K562 (cell line): ENCODE data around the gene UNC50. TPM values are rescaled to one million over a fixed set of nuclear protein-coding genes. Genes with fewer than 3 reads are reported as not detected.

Experiments used
- ASH1L ChIP-seq: fragments of 450-650 bp; IDR thresholded peaks from 2 replicates; pipeline ENCODE4 v1.6.1; 2018; ENCODE audit warnings: borderline replicate concordance, mild to moderate bottlenecking, low read depth; ENCODE audit not compliant: partially characterized antibody
- BACH1 ChIP-seq: fragments of 200-800 bp; sonication (Bioruptor generic); IDR thresholded peaks from 2 replicates; pipeline ENCODE4 v1.6.1; 2016; ENCODE audit warnings: missing genetic modification characterization, missing compliant biosample characterization
- BCOR ChIP-seq: fragments of 450-650 bp; IDR thresholded peaks from 2 replicates; pipeline ENCODE4 v1.6.1; 2016
- COPS2 ChIP-seq: fragments of 450-650 bp; conservative IDR thresholded peaks from 2 replicates; pipeline ENCODE4 v1.6.1; 2016; ENCODE audit warnings: mild to moderate bottlenecking, moderate library complexity
- CXXC5 ChIP-seq: fragments of 250-450 bp; sonication (Bioruptor Pico); IDR thresholded peaks from 2 replicates; pipeline ENCODE4 v1.8.0; 2022; ENCODE audit warnings: inconsistent platforms, mild to moderate bottlenecking, moderate library complexity
- EZH2 ChIP-seq: IDR thresholded peaks from 2 replicates; pipeline ENCODE4 v1.6.1; 2012; ENCODE audit warnings: low read depth, mild to moderate bottlenecking, inconsistent platforms, low read length, borderline replicate concordance
- FOXA1 ChIP-seq: fragments of 450-650 bp; IDR thresholded peaks from 2 replicates; pipeline ENCODE4 v1.6.1; 2016; ENCODE audit warnings: mild to moderate bottlenecking, borderline replicate concordance
- FOXK2 ChIP-seq, 2 experiments: fragments of 450-650 bp; IDR thresholded peaks in 1 of 2; conservative IDR thresholded peaks in 1 of 2; 2 replicates each; pipeline ENCODE4 v1.6.1; 2016; ENCODE audit warnings: low read depth in 2 of 2, mild to moderate bottlenecking in 1 of 2
- GATAD2B ChIP-seq: fragments of 450-650 bp; IDR thresholded peaks from 2 replicates; pipeline ENCODE4 v1.6.1; 2017; ENCODE audit warnings: mild to moderate bottlenecking, borderline replicate concordance
- HDAC2 ChIP-seq: fragments of 450-650 bp; IDR thresholded peaks from 2 replicates; pipeline ENCODE4 v1.6.1; 2016; ENCODE audit warnings: mild to moderate bottlenecking
- HNRNPK ChIP-seq: fragments of 200-400 bp; formaldehyde crosslinking; IDR thresholded peaks from one replicate; pipeline ENCODE4 v1.6.1; 2018; ENCODE audit warnings: mild to moderate bottlenecking, low read depth, low read length; ENCODE audit not compliant: poor library complexity, severe bottlenecking
- JUNB ChIP-seq: fragments of 450-650 bp; formaldehyde crosslinking; conservative IDR thresholded peaks from 2 replicates; pipeline ENCODE4 v1.4.0; 2020; ENCODE audit warnings: mild to moderate bottlenecking
- LARP7 ChIP-seq: fragments of 450-650 bp; IDR thresholded peaks from 2 replicates; pipeline ENCODE4 v1.6.1; 2016
- LEF1 ChIP-seq: fragments of 450-650 bp; IDR thresholded peaks from 2 replicates; pipeline ENCODE4 v1.6.1; 2016; ENCODE audit warnings: mild to moderate bottlenecking
- MEF2A ChIP-seq: IDR thresholded peaks from 2 replicates; pipeline ENCODE4 v1.6.1; 2011; ENCODE audit warnings: low read depth, mild to moderate bottlenecking, low read length, moderate library complexity; ENCODE audit not compliant: control insufficient read depth
- OTX1 ChIP-seq: fragments of 450-650 bp; formaldehyde crosslinking; IDR thresholded peaks from 2 replicates; pipeline ENCODE4 v1.4.0; 2022; ENCODE audit warnings: mild to moderate bottlenecking
- RAD51 ChIP-seq: fragments of 450-650 bp; IDR thresholded peaks from 2 replicates; pipeline ENCODE4 v1.7.1; 2016; ENCODE audit warnings: low read depth, mild to moderate bottlenecking, borderline replicate concordance
- SMC3 ChIP-seq: conservative IDR thresholded peaks from 2 replicates; pipeline ENCODE4 v1.6.1; 2011; ENCODE audit warnings: low read depth, low read length, improper control_type of control experiment; ENCODE audit not compliant: insufficient read depth
- SPI1 ChIP-seq: IDR thresholded peaks from 2 replicates; pipeline ENCODE4 v1.6.1; 2011; ENCODE audit warnings: low read depth, low read length, control low read depth, borderline replicate concordance
- TEAD1 ChIP-seq, 2 experiments: fragments of 450-650 bp in 1 of 2; sonication (generic) in 1 of 2; formaldehyde crosslinking; IDR thresholded peaks; 2 replicates each; pipeline versions ENCODE4 v1.4.0 to v1.8.0; 2020 to 2022; ENCODE audit warnings: mild to moderate bottlenecking in 2 of 2, missing genetic modification reagents in 1 of 2
- TSC22D4 ChIP-seq: fragments of 450-650 bp; IDR thresholded peaks from 2 replicates; pipeline ENCODE4 v1.6.1; 2016; ENCODE audit warnings: missing genetic modification characterization, missing biosample characterization, control low read depth
- ZHX1 ChIP-seq: fragments of 150-350 bp; conservative IDR thresholded peaks from 2 replicates; pipeline ENCODE4 v1.6.1; 2014; ENCODE audit warnings: low read length
- ZNF121 ChIP-seq: sonication (generic); formaldehyde crosslinking; conservative IDR thresholded peaks from 2 replicates; pipeline ENCODE4 v1.8.0; 2022; ENCODE audit warnings: missing genetic modification reagents
- ZNF134 ChIP-seq: fragments of 250-450 bp; sonication (Bioruptor Pico); conservative IDR thresholded peaks from 2 replicates; pipeline ENCODE4 v1.4.0; 2020
- ZNF146 ChIP-seq: IDR thresholded peaks from one replicate; pipeline ENCODE4 v1.6.1; 2018; ENCODE audit warnings: missing compliant biosample characterization; ENCODE audit not compliant: unreplicated experiment
- ZNF263 ChIP-seq: sonication (generic); formaldehyde crosslinking; IDR thresholded peaks from 2 replicates; pipeline ENCODE4 v1.8.0; 2022; ENCODE audit warnings: mild to moderate bottlenecking, missing genetic modification reagents, borderline replicate concordance
- ZNF507 ChIP-seq: conservative IDR thresholded peaks from 2 replicates; pipeline ENCODE4 v1.6.1; 2017; ENCODE audit warnings: missing genetic modification characterization, missing compliant biosample characterization
- ZSCAN29 ChIP-seq: fragments of 450-650 bp; IDR thresholded peaks from 2 replicates; pipeline ENCODE4 v1.6.1; 2017
- polyA plus RNA-seq, 8 experiments: library from polyadenylated mRNA; depleted of rRNA in 4 of 8; stranded (reverse) in 5 of 8; unstranded in 3 of 8; fragments of >200 nt; fragmentation: Nextera tagmentation in 2 of 8; fragmentation: Illumina TruSeq in 1 of 8; extraction: Ambion mirVana in 2 of 8; extraction: Trizol in 1 of 8; gene quantifications; 2 replicates each; pipeline versions ENCODE4 v1.2.1 to v1.2.3, GENCODE V29; 2011 to 2014; ENCODE audit warnings: inconsistent platforms in 1 of 8, missing spikeins in 1 of 8
- total RNA-seq, 7 experiments: library from RNA; depleted of rRNA in 6 of 7; stranded (reverse); fragments of >200 nt in 6 of 7; fragmentation: Illumina TruSeq in 2 of 7; extraction: Trizol in 2 of 7; gene quantifications; 2 replicates each; pipeline versions ENCODE4 v1.2.1 to v1.2.3, GENCODE V29; 2011 to 2021; ENCODE audit warnings: low replicate concordance in 1 of 7
- TF ChIP-seq, protein P1 (sequence below): fragments of 450-650 bp; IDR thresholded peaks from 2 replicates; pipeline ENCODE4 v1.6.1; 2018; ENCODE audit warnings: mild to moderate bottlenecking, low read depth; ENCODE audit not compliant: partially characterized antibody

The UNC50 gene
- total and polyA plus RNA-seq, 9 of the 15 experiments (the other 6 are each of a cell fraction or from before 2014, with no cell fraction given), result 30.0 to 52.9 (median 35.9) TPM

DNA sequence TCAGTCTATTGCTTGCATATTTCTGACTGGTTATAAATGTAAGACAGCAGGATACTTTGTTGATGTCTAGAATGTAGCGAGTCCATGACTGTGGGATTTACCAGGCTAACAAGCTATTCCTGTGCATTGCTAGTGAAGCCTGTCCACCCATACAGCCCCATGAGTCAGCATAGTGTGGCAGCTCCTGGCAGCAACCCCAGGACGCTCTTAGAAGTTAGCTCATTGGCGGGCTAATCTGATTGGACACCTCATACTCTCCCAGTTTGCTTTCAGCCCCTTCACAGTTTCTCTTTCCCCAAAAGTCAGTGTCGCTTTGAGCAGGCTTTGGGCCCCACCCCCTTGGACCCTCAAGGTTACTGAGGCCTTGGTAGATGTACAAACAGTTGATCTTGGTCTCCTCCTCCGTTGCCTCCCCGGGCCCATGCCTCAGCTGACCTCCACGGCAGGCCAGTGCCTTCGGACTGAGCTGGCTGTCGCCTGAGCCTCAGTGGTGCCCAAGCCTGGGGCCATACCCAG, 48.1 kb upstream of the UNC50 start (continued):
- no peak for TF ChIP-seq ZHX1
- TF ChIP-seq COPS2, result no peak
- no peak for TF ChIP-seq RAD51
- TF ChIP-seq ZSCAN29, result no peak
- no peak for TF ChIP-seq HDAC2
- TF ChIP-seq EZH2, result no peak
- TF ChIP-seq LARP7, result no peak
- peak; percentile 78 for TF ChIP-seq BACH1
- TF ChIP-seq, protein P1, sequence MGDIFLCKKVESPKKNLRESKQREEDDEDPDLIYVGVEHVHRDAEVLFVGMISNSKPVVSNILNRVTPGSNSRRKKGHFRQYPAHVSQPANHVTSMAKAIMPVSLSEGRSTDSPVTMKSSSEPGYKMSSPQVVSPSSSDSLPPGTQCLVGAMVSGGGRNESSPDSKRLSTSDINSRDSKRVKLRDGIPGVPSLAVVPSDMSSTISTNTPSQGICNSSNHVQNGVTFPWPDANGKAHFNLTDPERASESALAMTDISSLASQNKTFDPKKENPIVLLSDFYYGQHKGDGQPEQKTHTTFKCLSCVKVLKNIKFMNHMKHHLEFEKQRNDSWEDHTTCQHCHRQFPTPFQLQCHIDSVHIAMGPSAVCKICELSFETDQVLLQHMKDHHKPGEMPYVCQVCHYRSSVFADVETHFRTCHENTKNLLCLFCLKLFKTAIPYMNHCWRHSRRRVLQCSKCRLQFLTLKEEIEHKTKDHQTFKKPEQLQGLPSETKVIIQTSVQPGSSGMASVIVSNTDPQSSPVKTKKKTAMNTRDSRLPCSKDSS, result no peak
- TF ChIP-seq TSC22D4, result no peak
- TF ChIP-seq ZNF507 (tag), result no peak
- TF ChIP-seq SMC3, result no peak
- no peak for TF ChIP-seq FOXK2 (conservative IDR thresholded peaks at IDR 0.05 in 1 of 2, IDR thresholded peaks at IDR 0.05 in 1 of 2; ENCODE audit: low read depth in 2 of 2)
- TF ChIP-seq OTX1 (CRISPR knock-in tag), result no peak
- TF ChIP-seq CXXC5, result 0 out of 2 replicates have a peak, but pooled peaks have one; percentile 16
- no peak for TF ChIP-seq HNRNPK
- no peak for TF ChIP-seq ZNF146
- TF ChIP-seq ZNF263 (CRISPR knock-in tag), result no peak
- no peak for TF ChIP-seq ZNF121 (CRISPR knock-in tag)
- TF ChIP-seq ZNF134 (CRISPR knock-in tag), result no peak
- TF ChIP-seq JUNB (CRISPR knock-in tag), result no peak
- TF ChIP-seq BCOR, result no peak
- TF ChIP-seq ASH1L, result no peak
- no peak for TF ChIP-seq GATAD2B
- 0 out of 2 replicates have a peak, but pooled peaks have one; percentile 46 for TF ChIP-seq LEF1
- no peak; the same call in 1 of the 2 replicates for TF ChIP-seq MEF2A
- no peak for TF ChIP-seq SPI1
- 0 out of 4 replicates have a peak, but pooled peaks of 1 of the 2 experiments have one; percentile 37 for TF ChIP-seq TEAD1 (CRISPR knock-in tag; IDR thresholded peaks at IDR 0.05)
- no peak for TF ChIP-seq FOXA1
